ENCODE measurements around the gene ARHGAP15.

Gene ARHGAP15

DNA sequence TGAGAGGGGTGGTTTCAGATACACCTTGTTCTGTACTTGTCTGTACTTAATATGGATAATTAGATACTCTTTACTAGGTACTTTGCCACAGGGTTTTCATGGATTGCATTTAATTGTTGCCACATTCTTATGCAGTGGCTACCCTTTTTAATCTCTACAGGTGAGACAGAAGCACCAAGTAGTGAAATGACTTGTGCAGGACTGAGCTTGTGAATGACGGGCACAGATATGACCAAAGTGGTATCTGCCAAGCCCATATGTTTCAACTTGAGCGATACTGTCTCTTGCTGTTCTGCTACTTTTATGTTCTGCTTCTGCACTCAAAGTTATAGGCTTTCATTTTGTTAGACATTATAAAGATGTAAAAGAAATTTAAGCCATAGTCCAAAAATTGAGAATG, 288.2 kb downstream of the ARHGAP15 start:
- DNase-seq, result no peak

GRCh38 chr2:143420313-143420712, 291.1 kb downstream of the ARHGAP15 start:
- DNase-seq, result no peak

DNA sequence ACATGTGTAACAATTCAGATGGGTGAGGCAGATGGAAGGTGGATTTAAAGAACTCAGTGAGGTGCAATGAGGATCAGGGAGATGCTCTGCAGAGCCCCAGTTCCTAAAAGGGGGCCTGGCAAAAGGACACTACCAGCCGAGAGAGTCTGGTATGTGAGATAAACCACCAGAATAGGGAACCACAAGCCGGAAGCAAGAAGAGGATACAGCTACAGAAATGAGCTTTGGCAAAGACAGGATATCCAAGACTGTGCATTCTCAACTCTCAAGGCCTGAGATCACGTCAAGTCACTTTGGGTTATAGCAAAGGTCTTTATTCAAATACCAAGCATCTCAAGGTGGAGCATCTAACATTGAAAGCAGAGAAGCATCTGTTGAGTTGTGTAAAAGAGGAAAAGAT, 293.5 kb downstream of the ARHGAP15 start:
- DNase-seq, result peak; percentile 21

DNA sequence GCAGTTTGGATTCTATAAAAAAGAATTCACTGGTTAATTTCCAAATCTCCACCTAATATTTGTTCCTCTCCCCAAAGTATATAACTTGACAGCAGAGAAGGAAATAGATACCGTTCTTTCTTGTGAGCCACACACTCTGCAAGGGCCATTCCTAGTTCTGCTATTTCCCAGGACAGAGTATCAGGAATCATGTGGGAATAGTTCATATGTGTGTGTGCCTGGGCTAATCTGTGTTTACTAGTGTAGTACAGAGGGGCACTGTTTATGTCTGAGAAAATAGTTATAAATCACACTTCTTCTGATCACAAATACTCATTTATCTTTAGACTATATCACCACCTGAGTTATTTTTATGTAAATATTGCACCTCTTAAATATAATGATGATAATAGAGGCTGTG, 296.7 kb downstream of the ARHGAP15 start:
- no peak for DNase-seq

- DNase-seq, result no peak
These were observed 297.1 kb downstream of the ARHGAP15 start for GRCh38 chr2:143426296-143426695.

DNA sequence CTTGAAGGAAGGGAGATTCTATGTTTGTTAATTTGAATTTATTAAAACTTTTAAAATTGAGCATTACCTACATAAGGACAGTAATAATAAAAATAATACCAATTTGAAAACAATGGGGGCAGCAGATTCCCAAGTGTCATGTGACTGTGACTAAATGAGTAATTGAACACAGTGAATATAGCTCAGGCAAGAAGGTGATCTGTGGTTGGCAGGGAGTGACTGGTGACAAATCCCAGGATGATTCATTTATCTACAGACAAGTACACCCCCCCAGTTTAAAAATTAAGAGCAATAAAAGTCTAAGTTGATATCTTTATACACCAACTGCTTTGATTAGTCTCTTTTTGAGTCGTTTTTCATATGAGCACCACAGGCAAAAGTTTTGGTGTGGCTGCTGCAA, 299.5 kb downstream of the ARHGAP15 start:
- DNase-seq, result no peak

GRCh38 chr2:143429932-143430679, 300.9 kb downstream of the ARHGAP15 start:
- no peak for DNase-seq

DNA sequence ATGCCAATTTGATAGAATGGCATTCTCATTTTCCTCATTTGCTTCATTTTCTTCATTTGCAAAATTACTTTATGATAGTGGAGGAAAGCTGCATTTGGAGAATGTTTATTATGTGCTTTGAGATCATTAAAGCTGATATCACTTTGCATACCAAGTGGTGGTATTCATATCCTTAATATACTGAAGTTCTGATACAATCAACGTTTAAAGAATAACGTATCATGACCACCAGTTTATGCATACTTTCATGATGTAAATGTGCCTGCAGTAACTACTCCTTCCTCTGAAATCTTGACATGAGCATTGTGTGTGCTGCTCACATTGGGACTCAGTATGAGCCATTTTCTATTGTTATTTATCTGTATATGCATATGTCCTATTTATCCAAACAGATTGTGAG, 302.1 kb downstream of the ARHGAP15 start:
- no peak for DNase-seq

GRCh38 chr2:143433251-143433650, 304.0 kb downstream of the ARHGAP15 start:
- no peak for DNase-seq

- no peak for DNase-seq
These were observed 304.6 kb downstream of the ARHGAP15 start for GRCh38 chr2:143433840-143434239.

DNA sequence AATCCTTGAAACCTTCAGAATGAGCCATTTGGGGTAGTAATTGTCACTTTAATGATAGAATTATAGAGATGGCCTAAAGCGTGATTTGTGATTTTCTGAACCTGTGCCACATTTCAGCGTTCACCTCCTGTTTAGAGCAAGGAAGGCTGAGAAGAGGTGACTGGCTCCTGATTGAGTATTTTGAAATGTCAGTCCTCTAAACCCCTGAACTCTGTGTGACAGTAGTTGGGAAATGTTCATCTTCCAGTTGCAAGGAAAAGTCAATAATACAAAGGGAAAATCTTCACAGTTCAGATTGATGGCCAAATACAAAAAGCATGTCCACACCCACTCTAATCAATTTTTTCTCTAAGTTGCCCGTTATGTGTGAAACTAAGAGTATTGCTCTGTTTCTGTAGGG, 305.2 kb downstream of the ARHGAP15 start:
- no peak for DNase-seq

DNA sequence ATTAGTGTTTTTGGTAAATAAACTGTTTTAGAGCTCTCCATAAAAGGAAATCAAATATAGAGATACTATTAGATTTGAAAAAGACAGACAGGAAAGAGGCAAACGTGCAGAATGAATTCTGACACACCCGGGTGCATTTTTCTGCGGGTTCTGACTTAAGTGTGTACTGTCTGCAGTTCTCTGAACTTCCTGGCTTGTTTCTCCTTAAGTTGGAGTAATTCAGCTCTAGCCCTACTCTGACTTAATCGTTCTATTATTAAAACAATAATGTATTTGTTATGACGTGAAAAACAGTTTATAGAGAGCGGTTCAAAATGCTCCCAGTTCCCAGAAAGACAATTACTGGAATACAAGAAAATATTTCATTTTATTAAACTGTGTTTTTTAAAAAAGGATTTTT, 305.9 kb downstream of the ARHGAP15 start:
- DNase-seq, result no peak

- DNase-seq, result no peak
These were observed 307.7 kb downstream of the ARHGAP15 start for GRCh38 chr2:143436951-143437350.

GRCh38 chr2:143440411-143441012, 311.3 kb downstream of the ARHGAP15 start:
- no peak for DNase-seq

DNA sequence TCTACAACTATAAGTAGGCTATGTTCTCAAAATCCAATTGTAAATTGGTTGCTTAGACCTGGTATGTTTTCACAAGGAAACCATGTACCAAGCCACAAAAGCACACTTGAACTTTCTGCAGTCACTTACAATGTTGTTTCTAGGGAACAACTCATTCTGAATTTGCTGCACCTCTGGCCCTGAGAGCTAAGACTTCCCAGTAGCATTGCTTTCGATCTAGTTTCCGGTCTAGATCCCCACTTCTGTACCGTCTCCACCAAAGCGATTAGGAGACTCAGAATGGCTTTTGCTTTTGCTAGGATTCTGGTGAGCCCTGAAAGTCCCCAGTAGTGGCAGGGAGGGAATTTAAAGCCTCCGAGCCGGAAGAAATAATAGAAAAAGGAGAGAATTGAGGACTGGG, 313.0 kb downstream of the ARHGAP15 start:
- no peak for DNase-seq

DNA sequence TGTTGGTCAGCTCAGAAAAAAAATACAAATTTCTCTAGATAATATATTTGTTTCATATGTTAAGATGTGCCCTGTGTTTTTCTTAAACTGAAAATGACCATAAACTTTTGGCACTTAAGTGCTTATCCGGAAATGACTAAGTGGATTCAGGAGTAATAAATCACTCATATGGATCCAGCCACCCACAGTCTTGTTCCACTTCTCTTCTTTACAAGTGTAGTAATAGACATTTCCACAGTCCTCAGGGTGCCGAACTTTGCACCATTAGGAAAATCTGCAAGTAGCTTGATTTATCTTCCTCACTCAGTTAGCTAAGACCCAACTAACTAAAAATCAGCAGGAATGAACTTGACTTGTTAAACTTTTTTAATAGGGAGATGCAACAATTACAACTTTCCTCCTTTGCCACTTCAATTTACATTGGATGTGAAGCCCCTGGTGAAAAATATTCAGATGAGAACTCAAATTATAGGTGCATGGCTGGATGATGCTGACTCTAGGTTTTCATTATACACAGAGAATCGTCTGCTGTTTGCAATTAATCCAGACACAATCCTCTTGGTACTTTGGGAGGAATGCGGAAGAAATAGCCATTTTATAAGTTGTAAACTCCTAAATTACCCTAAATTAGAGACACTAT, 322.5 kb downstream of the ARHGAP15 start:
- DNase-seq, result no peak

- peak; percentile 57 for DNase-seq
These were observed 323.7 kb downstream of the ARHGAP15 start for GRCh38 chr2:143452817-143453451.

DNA sequence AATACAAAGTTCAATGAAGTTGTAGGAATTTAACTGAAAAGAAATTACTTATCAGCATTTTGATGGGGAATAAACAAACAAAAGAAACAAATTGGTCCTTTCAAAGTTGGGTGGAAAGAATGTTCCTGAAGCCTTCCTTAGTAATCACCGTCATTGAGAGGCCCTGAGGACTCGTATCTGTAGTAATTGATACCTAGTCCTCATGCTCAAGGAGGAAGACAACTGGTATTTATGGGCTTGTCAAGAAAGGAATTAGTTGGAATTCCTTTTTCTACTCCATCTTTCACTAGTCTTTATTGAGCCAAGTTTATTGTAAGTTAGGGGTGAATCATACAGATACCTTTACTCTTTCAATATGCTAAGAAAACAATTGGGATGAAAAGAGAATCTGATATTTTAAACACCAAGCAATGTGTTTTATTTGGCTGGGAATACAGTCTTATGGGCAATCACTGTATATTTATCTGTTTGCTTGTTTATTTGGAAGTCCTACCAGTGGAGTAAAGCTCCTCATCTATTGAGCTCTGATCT, 324.8 kb downstream of the ARHGAP15 start:
- DNase-seq, result no peak

DNA sequence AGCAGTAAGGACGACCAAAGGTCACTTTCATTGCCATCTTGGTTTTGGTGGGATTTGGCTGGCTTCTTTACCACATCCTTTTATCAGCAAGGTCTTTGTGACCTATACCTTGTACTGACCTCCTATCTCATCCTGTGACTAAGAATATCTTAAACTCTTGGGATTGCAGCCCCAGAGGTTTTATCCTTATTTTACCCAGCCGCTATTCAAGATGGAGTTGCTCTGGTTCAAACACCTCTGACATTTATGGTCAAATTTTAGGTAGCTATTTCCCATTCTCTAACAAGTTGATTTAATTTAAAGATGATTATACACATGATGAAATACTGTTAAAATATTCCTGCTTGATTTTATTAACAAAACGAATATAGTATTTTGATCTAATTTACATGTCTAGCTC, 326.1 kb downstream of the ARHGAP15 start:
- no peak for DNase-seq

GRCh38 chr2:143458258-143459190, 329.3 kb downstream of the ARHGAP15 start:
- DNase-seq, result no peak

GRCh38 chr2:143460382-143460781, 331.2 kb downstream of the ARHGAP15 start:
- DNase-seq, result no peak

- no peak for DNase-seq
These were observed 334.5 kb downstream of the ARHGAP15 start for GRCh38 chr2:143463719-143464118.

Data from CD4-positive, alpha-beta T cell treated with Interleukin-10 for 1 hour (primary cell).